Stimulated activated CD4-positive, alpha-beta T cell treated with anti-CD3 and anti-CD28 coated beads, Interleukin-1b, Interleukin-23, amount 100 ng/mL, for 48 hours (primary cell): ENCODE data around the gene HACD3.
"Not testable (repeated sequence)": the region's sequence is repeated elsewhere in the genome, so short reads cannot be mapped to it uniquely, and the experiment has no call there.

ENCODE experiments used
- DNase-seq: peaks from one replicate; pipeline ENCODE4 v3.0.0-alpha.2; 2020

The HACD3 gene

GRCh38 chr15:65610871-65611718 is 80.8 kb downstream of the HACD3 start, which contains the start of gene INTS14:
Gene INTS14, minus strand, starts transcription at chr15:65611131. Its CDS starts 3,751 bp downstream, at chr15:65607380.
- DNase-seq = peak; percentile 96

GRCh38 chr15:65611888-65612615 is 81.8 kb downstream of the HACD3 start:
- no peak for DNase-seq

- DNase-seq = no peak
Measured at GRCh38 chr15:65612616-65612946, 82.3 kb downstream of the HACD3 start.

- no peak for DNase-seq
Measured at GRCh38 chr15:65612949-65613744, 82.9 kb downstream of the HACD3 start.

- not testable (repeated sequence) for DNase-seq
Measured at GRCh38 chr15:65615887-65616286, 85.6 kb downstream of the HACD3 start.

GRCh38 chr15:65618560-65619109 is 88.4 kb downstream of the HACD3 start:
- no peak for DNase-seq

- DNase-seq = no peak
Measured at GRCh38 chr15:65619626-65620290, 89.5 kb downstream of the HACD3 start.

- DNase-seq = no peak
Measured at GRCh38 chr15:65620833-65621232, 90.6 kb downstream of the HACD3 start.

- no peak for DNase-seq
Measured at GRCh38 chr15:65621638-65622037, 91.4 kb downstream of the HACD3 start, which contains the start of gene SLC24A1. Gene SLC24A1, plus strand, starts transcription at chr15:65621938. Its CDS starts 2,143 bp downstream, at chr15:65624081.

- DNase-seq = no peak
Measured at GRCh38 chr15:65623103-65623502, 92.8 kb downstream of the HACD3 start.

- DNase-seq = no peak
Measured at GRCh38 chr15:65626856-65627255, 96.6 kb downstream of the HACD3 start.
